GM18870 (cell line): ENCODE results near the gene RPS14.

Experiments used
- ATAC-seq: cut with Tn5 transposase; IDR thresholded peaks from one replicate; pipeline ENCODE4 v1.9.1; 2021; ENCODE audit warnings: moderate library complexity; ENCODE audit not compliant: unreplicated experiment

RPS14 gene

GRCh38 chr5:150401376-150402228 lies 47.9 kb downstream of the RPS14 start:
- no peak for ATAC-seq

- ATAC-seq = no peak
These were observed 48.5 kb downstream of the RPS14 start for GRCh38 chr5:150401076-150401375.

GRCh38 chr5:150400316-150401075 lies 49.0 kb downstream of the RPS14 start:
- no peak for ATAC-seq

- peak; percentile 7 for ATAC-seq
These were observed 49.9 kb downstream of the RPS14 start for GRCh38 chr5:150399524-150400211.

- peak; percentile 54 for ATAC-seq
These were observed 50.6 kb downstream of the RPS14 start for GRCh38 chr5:150398722-150399523.

- ATAC-seq = no peak
These were observed 51.5 kb downstream of the RPS14 start for GRCh38 chr5:150397782-150398721.

- ATAC-seq = no peak
These were observed 52.3 kb downstream of the RPS14 start for GRCh38 chr5:150397146-150397781.

GRCh38 chr5:150396267-150396666 lies 53.3 kb downstream of the RPS14 start:
- no peak for ATAC-seq

- ATAC-seq = no peak
These were observed 53.9 kb downstream of the RPS14 start for GRCh38 chr5:150395688-150395975.

- no peak for ATAC-seq
These were observed 54.4 kb downstream of the RPS14 start for GRCh38 chr5:150394912-150395687.

GRCh38 chr5:150394131-150394530 lies 55.4 kb downstream of the RPS14 start:
- peak; percentile 50 for ATAC-seq

- ATAC-seq = no peak
These were observed 56.4 kb downstream of the RPS14 start for GRCh38 chr5:150393096-150393645.

- ATAC-seq = no peak
These were observed 56.9 kb downstream of the RPS14 start for GRCh38 chr5:150392680-150393079.
